Glutamatergic neuron (in vitro differentiated cells): ENCODE results near the gene LAMP1. TPM values are rescaled to one million over a fixed set of nuclear protein-coding genes. Genes with fewer than 3 reads are reported as not detected.
"Not testable (repeated sequence)": the region's sequence is repeated elsewhere in the genome, so short reads cannot be mapped to it uniquely, and the experiment has no call there.

ENCODE experiments used
- DNase-seq: peaks from one replicate; pipeline ENCODE4 v3.0.0; 2022
- H3K27ac Mint-ChIP-seq: one replicate; pipeline ENCODE4 v1.8.0; 2020; ENCODE audit warnings: mild to moderate bottlenecking, mixed read lengths, inconsistent platforms; ENCODE audit not compliant: unreplicated experiment
- H3K27me3 Mint-ChIP-seq: one replicate; pipeline ENCODE4 v1.8.0; 2020; ENCODE audit warnings: mild to moderate bottlenecking, moderate library complexity, mixed read lengths, inconsistent platforms; ENCODE audit not compliant: unreplicated experiment
- H3K36me3 Mint-ChIP-seq: one replicate; pipeline ENCODE4 v1.8.0; 2020; ENCODE audit warnings: mild to moderate bottlenecking, mixed read lengths, inconsistent platforms; ENCODE audit not compliant: unreplicated experiment
- H3K4me1 Mint-ChIP-seq: one replicate; pipeline ENCODE4 v1.8.0; 2020; ENCODE audit warnings: mild to moderate bottlenecking, low read depth, mixed read lengths, inconsistent platforms; ENCODE audit not compliant: unreplicated experiment
- H3K4me3 Mint-ChIP-seq: one replicate; pipeline ENCODE4 v1.8.0; 2020; ENCODE audit warnings: mild to moderate bottlenecking, mixed read lengths, inconsistent platforms; ENCODE audit not compliant: unreplicated experiment
- H3K9me3 Mint-ChIP-seq: one replicate; pipeline ENCODE4 v1.8.0; 2020; ENCODE audit warnings: mild to moderate bottlenecking, moderate library complexity, mixed read lengths, inconsistent platforms; ENCODE audit not compliant: unreplicated experiment
- CTCF ChIP-seq: fragments of 200-600 bp; sonication (generic); IDR thresholded peaks from one replicate; pipeline ENCODE4 v1.5.0; 2021; ENCODE audit not compliant: partially characterized antibody, unreplicated experiment
- microRNA-seq: library from miRNA; unstranded; fragments of <30 nt; microRNA quantifications from one replicate; pipeline ENCODE4, GENCODE V29; 2020; ENCODE audit not compliant: unreplicated experiment
- total RNA-seq: library from RNA; stranded (reverse); fragmentation: NEBNext Ultra II Directional; extraction: Animal tissue kit (Norgen Biotek cat#: 25700); gene quantifications from one replicate; pipeline ENCODE4 v1.2.1, GENCODE V29; 2021; ENCODE audit not compliant: unreplicated experiment

The LAMP1 gene
- total RNA-seq, 1 donor from 2014 or later = 113 TPM

GRCh38 chr13:113369189-113369588 lies 72.2 kb downstream of the LAMP1 start:
- Mint-ChIP-seq H3K4me3 (no peak overlapping the region), H3K36me3 (no peaks in the 10 kb centered on the region), H3K27me3 (peaks cover 7% of the 10 kb centered on the region), H3K9me3 (peaks cover 3% of the 10 kb centered on the region), H3K4me1 (no peaks in the 10 kb centered on the region), H3K27ac (no peak overlapping the region)
- no peak for TF ChIP-seq CTCF
- DNase-seq = no peak

- Mint-ChIP-seq H3K9me3 (peaks cover 6% of the 10 kb centered on the region), H3K27ac (no peak overlapping the region), H3K27me3 (peaks cover 7% of the 10 kb centered on the region), H3K36me3 (no peaks in the 10 kb centered on the region), H3K4me3 (no peak overlapping the region), H3K4me1 (no peaks in the 10 kb centered on the region)
- no peak for DNase-seq
- no peak for TF ChIP-seq CTCF
Measured at GRCh38 chr13:113369881-113370280, 72.8 kb downstream of the LAMP1 start.

- TF ChIP-seq CTCF = no peak
- H3K36me3 Mint-ChIP-seq = no peaks in the 10 kb centered on the region
Measured at GRCh38 chr13:113371061-113371460, 74.0 kb downstream of the LAMP1 start.

DNA sequence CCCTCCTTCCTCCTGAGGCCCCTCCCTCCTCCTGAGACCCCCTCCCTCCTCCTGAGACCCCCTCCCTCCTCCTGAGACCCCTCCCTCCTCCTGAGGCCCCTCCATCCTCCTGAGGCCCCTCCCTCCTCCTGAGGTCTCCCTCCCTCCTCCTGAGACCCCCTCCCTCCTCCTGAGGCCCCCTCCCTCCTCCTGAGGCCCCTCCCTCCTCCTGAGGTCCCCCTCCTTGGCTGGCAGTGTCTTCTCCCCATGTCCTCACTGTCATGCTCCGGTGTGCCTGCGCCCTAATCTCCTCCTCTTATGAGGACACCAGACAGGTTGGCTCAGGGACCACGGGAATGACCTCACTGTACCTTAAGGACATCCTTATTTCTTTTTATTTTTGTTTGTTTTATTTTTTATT lies 74.7 kb downstream of the LAMP1 start:
- H3K27ac Mint-ChIP-seq, DNase-seq, H3K9me3 Mint-ChIP-seq, H3K4me3 Mint-ChIP-seq, H3K4me1 Mint-ChIP-seq, H3K36me3 Mint-ChIP-seq, H3K27me3 Mint-ChIP-seq: not testable (repeated sequence)

More at GRCh38 chr13:113371061-113371460, 74.0 kb downstream of the LAMP1 start:
- Mint-ChIP-seq H3K4me3 (no peak overlapping the region), H3K27ac (no peak overlapping the region), H3K27me3 (peaks cover 7% of the 10 kb centered on the region), H3K9me3 (peaks cover 2% of the 10 kb centered on the region), H3K4me1 (no peaks in the 10 kb centered on the region)
- DNase-seq = no peak

Small RNA genes lying within 50 kb of the gene (microRNA-seq; reads per million reads assigned to microRNA genes)
- not detected for gene MIR8075

Other genes with a start within 250 kb of the LAMP1 start
- not detected for gene F7, start 191.4 kb upstream of the LAMP1 start, total RNA-seq
- gene F10, start 174.4 kb upstream of the LAMP1 start, total RNA-seq = 0.74 TPM
- gene PROZ, start 138.6 kb upstream of the LAMP1 start, total RNA-seq = not detected
- 48.4 TPM for gene PCID2, start 88.6 kb upstream of the LAMP1 start, total RNA-seq
- 43.2 TPM for gene CUL4A, start 87.6 kb upstream of the LAMP1 start, total RNA-seq
- 2.4 TPM for gene GRTP1, start 66.9 kb downstream of the LAMP1 start, total RNA-seq
- gene ADPRHL1, start 156.2 kb downstream of the LAMP1 start, total RNA-seq = 20.7 TPM
- 97.7 TPM for gene DCUN1D2, start 193.5 kb downstream of the LAMP1 start, total RNA-seq